GM23338 (cell line): ENCODE measurements around the gene TMEM141. TPM values are rescaled to one million over a fixed set of nuclear protein-coding genes. Genes with fewer than 3 reads are reported as not detected.
"Not testable (repeated sequence)": the region's sequence is repeated elsewhere in the genome, so short reads cannot be mapped to it uniquely, and the experiment has no call there.

Source experiments
- ATAC-seq: fragments of 200-7000 bp; cut with Tn5 transposase; 3 replicates; pipeline ENCODE4 v1.9.1; 2020
- DNase-seq: peaks from one replicate; pipeline ENCODE4 v3.0.0-alpha.2; 2015; ENCODE audit warnings: low spot score
- H2AFZ ChIP-seq: fragments of 200-600 bp; sonication (generic); 2 replicates; pipeline ENCODE4 v1.8.0; 2016; ENCODE audit warnings: antibody characterized with exemption, mild to moderate bottlenecking, moderate library complexity
- H3F3A ChIP-seq: fragments of 200-600 bp; sonication (generic); replicated peaks from 2 replicates; pipeline ENCODE4 v1.8.0; 2017; ENCODE audit warnings: antibody characterized with exemption, mixed run types, low read depth
- H3K27ac ChIP-seq: fragments of 200-600 bp; sonication (generic); 2 replicates; pipeline ENCODE4 v1.6.1; 2016; ENCODE audit warnings: low read depth
- H3K27me3 ChIP-seq: fragments of 200-600 bp; sonication (generic); 2 replicates; pipeline ENCODE4 v1.8.0; 2016; ENCODE audit warnings: mild to moderate bottlenecking, mixed run types, moderate library complexity; ENCODE audit not compliant: insufficient read depth
- H3K36me3 ChIP-seq: fragments of 200-600 bp; sonication (generic); 2 replicates; pipeline ENCODE4 v1.8.0; 2016; ENCODE audit warnings: mild to moderate bottlenecking; ENCODE audit not compliant: insufficient read depth
- H3K4me1 ChIP-seq: fragments of 200-600 bp; sonication (generic); 2 replicates; pipeline ENCODE4 v1.8.0; 2016; ENCODE audit warnings: mild to moderate bottlenecking, moderate library complexity; ENCODE audit not compliant: insufficient read depth
- H3K4me2 ChIP-seq: fragments of 200-600 bp; sonication (generic); 2 replicates; pipeline ENCODE4 v1.7.1; 2017; ENCODE audit warnings: mixed run types
- H3K4me3 ChIP-seq: fragments of 200-600 bp; sonication (generic); 2 replicates; pipeline ENCODE4 v1.6.1; 2016; ENCODE audit warnings: mixed run types
- H3K79me2 ChIP-seq: fragments of 200-600 bp; sonication (generic); replicated peaks from 2 replicates; pipeline ENCODE4 v1.8.0; 2017; ENCODE audit warnings: mild to moderate bottlenecking; ENCODE audit not compliant: insufficient read depth
- H3K9me2 ChIP-seq: fragments of 200-600 bp; sonication (generic); 2 replicates; pipeline ENCODE4 v1.8.0; 2017; ENCODE audit not compliant: insufficient read depth
- H4K20me1 ChIP-seq: fragments of 200-600 bp; sonication (generic); replicated peaks from 2 replicates; pipeline ENCODE4 v1.8.0; 2017; ENCODE audit warnings: mild to moderate bottlenecking; ENCODE audit not compliant: insufficient read depth
- H3K27ac Mint-ChIP-seq: 2 replicates; pipeline ENCODE4 v1.8.0; 2020; ENCODE audit warnings: inconsistent platforms, mild to moderate bottlenecking, moderate library complexity, mixed read lengths
- H3K27me3 Mint-ChIP-seq: 3 replicates; pipeline ENCODE4 v1.8.0; 2022; ENCODE audit warnings: low read depth, mild to moderate bottlenecking, moderate library complexity, mixed read lengths, inconsistent platforms; ENCODE audit not compliant: insufficient read depth, poor library complexity
- H3K36me3 Mint-ChIP-seq: 3 replicates; pipeline ENCODE4 v1.8.0; 2021; ENCODE audit warnings: low read depth, mild to moderate bottlenecking, inconsistent platforms, moderate library complexity, mixed read lengths
- H3K4me1 Mint-ChIP-seq: 3 replicates; pipeline ENCODE4 v1.8.0; 2020; ENCODE audit warnings: mild to moderate bottlenecking, inconsistent platforms, mixed read lengths
- H3K4me3 Mint-ChIP-seq: 3 replicates; pipeline ENCODE4 v1.8.0; 2021; ENCODE audit warnings: moderate library complexity, mild to moderate bottlenecking, inconsistent platforms, mixed read lengths
- H3K9me3 Mint-ChIP-seq: 3 replicates; pipeline ENCODE4 v1.8.0; 2020; ENCODE audit warnings: moderate library complexity, mild to moderate bottlenecking, inconsistent platforms, mixed read lengths
- CTCF ChIP-seq, 2 experiments: fragments of 200-600 bp in 1 of 2; sonication (generic) in 1 of 2; conservative IDR thresholded peaks; 2 replicates each; pipeline versions ENCODE4 v1.5.1 to v1.6.1; 2016 to 2017; ENCODE audit warnings: antibody characterized with exemption in 2 of 2, low read depth in 2 of 2, mild to moderate bottlenecking in 2 of 2, moderate library complexity in 1 of 2
- EZH2 ChIP-seq: fragments of 200-600 bp; sonication (generic); IDR thresholded peaks from one replicate; pipeline ENCODE4 v1.8.0; 2017; ENCODE audit warnings: antibody characterized with exemption, mild to moderate bottlenecking, low read depth; ENCODE audit not compliant: unreplicated experiment
- EZH2phosphoT487 ChIP-seq: fragments of 200-600 bp; sonication (generic); IDR thresholded peaks from one replicate; pipeline ENCODE4 v1.8.1; 2018; ENCODE audit warnings: antibody characterized with exemption; ENCODE audit not compliant: unreplicated experiment
- POLR2AphosphoS5 ChIP-seq: IDR thresholded peaks from 2 replicates; pipeline ENCODE4 v1.6.1; 2016; ENCODE audit warnings: antibody characterized with exemption, low read depth
- ZNF331 ChIP-seq: fragments of 250-450 bp; sonication (Bioruptor Pico); IDR thresholded peaks from 2 replicates; pipeline ENCODE4 v1.5.0; 2020; ENCODE audit warnings: low read depth, mild to moderate bottlenecking, moderate library complexity
- polyA plus RNA-seq: library from polyadenylated mRNA; unstranded; fragments of >200 nt; fragmentation: Nextera tagmentation; extraction: Ambion mirVana; gene quantifications from 2 replicates; pipeline ENCODE4 v1.2.1, GENCODE V29; 2016
- total RNA-seq: library from RNA; depleted of rRNA; stranded (reverse); fragments of >200 nt; shearing (Covaris generic); gene quantifications from 2 replicates; pipeline ENCODE4 v1.2.3, GENCODE V29; 2014
- TF ChIP-seq, protein P1 (sequence below): IDR thresholded peaks from 2 replicates; pipeline ENCODE4 v1.6.1; 2016; ENCODE audit warnings: antibody characterized with exemption

TMEM141 gene
- total and polyA plus RNA-seq, 2 experiments from 2014 or later: 71.4 to 90.5 TPM

- no peaks in the 10 kb centered on the region for H3K36me3 ChIP-seq
- ATAC-seq: no peak
These were observed 46.2 kb downstream of the TMEM141 start for GRCh38 chr9:136837146-136837855.

DNA sequence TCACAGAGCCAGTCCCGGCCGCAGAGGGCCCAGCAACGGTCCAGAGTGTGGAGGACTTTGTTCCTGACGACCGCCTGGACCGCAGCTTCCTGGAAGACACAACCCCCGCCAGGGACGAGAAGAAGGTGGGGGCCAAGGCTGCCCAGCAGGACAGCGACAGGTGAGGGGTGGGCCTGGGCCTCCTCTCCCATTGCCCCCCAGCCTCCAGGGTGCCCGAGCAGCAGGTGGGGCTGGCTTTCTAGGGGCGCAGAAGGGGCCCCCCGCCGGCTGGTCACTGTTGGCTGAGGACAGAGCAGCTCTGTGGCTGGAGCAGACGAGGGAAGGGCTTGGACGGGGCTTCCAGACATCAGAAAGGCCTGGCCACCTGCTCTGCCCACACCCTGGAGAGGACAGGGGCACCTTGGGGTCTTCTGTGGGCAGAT lies 46.7 kb downstream of the TMEM141 start:
- not testable (repeated sequence) for DNase-seq, H3K9me3 Mint-ChIP-seq, H3K9me2 ChIP-seq, H3K4me3 Mint-ChIP-seq, ATAC-seq, H3F3A ChIP-seq, H3K27me3 ChIP-seq, H3K4me2 ChIP-seq, H2AFZ ChIP-seq, H3K27ac Mint-ChIP-seq, H3K27ac ChIP-seq, H3K36me3 ChIP-seq, H4K20me1 ChIP-seq, H3K4me3 ChIP-seq, H3K79me2 ChIP-seq
- H3K36me3 Mint-ChIP-seq: peaks cover 18% of the 10 kb centered on the region
- H3K27me3 Mint-ChIP-seq: peaks cover 39% of the 10 kb centered on the region
- peaks cover 11% of the 10 kb centered on the region; the same call in 1 of the 2 replicates for H3K4me1 ChIP-seq
- H3K4me1 Mint-ChIP-seq: peaks cover 22% of the 10 kb centered on the region

More at GRCh38 chr9:136837146-136837855, 46.2 kb downstream of the TMEM141 start:
- no peaks in the 10 kb centered on the region for H3F3A ChIP-seq
- TF ChIP-seq, protein P1, sequence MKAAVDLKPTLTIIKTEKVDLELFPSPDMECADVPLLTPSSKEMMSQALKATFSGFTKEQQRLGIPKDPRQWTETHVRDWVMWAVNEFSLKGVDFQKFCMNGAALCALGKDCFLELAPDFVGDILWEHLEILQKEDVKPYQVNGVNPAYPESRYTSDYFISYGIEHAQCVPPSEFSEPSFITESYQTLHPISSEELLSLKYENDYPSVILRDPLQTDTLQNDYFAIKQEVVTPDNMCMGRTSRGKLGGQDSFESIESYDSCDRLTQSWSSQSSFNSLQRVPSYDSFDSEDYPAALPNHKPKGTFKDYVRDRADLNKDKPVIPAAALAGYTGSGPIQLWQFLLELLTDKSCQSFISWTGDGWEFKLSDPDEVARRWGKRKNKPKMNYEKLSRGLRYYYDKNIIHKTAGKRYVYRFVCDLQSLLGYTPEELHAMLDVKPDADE: no peak
- TF ChIP-seq ZNF331 (CRISPR knock-in tag): no peak
- no peak for TF ChIP-seq CTCF (conservative IDR thresholded peaks at IDR 0.05; ENCODE audit: low read depth in 2 of 2)
- TF ChIP-seq POLR2AphosphoS5: no peak
- TF ChIP-seq EZH2phosphoT487: no peak
- TF ChIP-seq EZH2: no peak
- H3K27me3 ChIP-seq: no peaks in the 10 kb centered on the region
- no peak overlapping the region for H2AFZ ChIP-seq
- Mint-ChIP-seq H3K9me3 (no peaks in the 10 kb centered on the region; the same call in 1 of the 3 replicates), H3K27ac (no peak overlapping the region), H3K36me3 (peaks cover 21% of the 10 kb centered on the region), H3K27me3 (peaks cover 37% of the 10 kb centered on the region), H3K4me3 (no peak overlapping the region), H3K4me1 (peaks cover 22% of the 10 kb centered on the region)
- H4K20me1 ChIP-seq: 0 out of 2 replicates have a peak, but pooled peaks cover 6% of the 10 kb centered on the region
- no peak for DNase-seq
- H3K79me2 ChIP-seq: no peaks in the 10 kb centered on the region
- H3K4me3 ChIP-seq: no peak overlapping the region
- no peaks in the 10 kb centered on the region for H3K9me2 ChIP-seq
- no peak overlapping the region for H3K27ac ChIP-seq
- H3K4me2 ChIP-seq: no peak overlapping the region
- peaks cover 11% of the 10 kb centered on the region; the same call in 1 of the 2 replicates for H3K4me1 ChIP-seq
